HFF-Myc (cell line): Measurements from ENCODE around the gene NEK7.

ENCODE experiments used
- DNase-seq: peaks from one replicate; pipeline ENCODE4 v3.0.0-alpha.2; 2011; ENCODE audit warnings: low read depth; ENCODE audit errors: extremely low read depth
- H3K4me3 ChIP-seq: replicated peaks from 2 replicates; pipeline ENCODE4 v1.5.1; 2011; ENCODE audit warnings: low read depth, mild to moderate bottlenecking, control low read depth, low read length
- CTCF ChIP-seq: IDR thresholded peaks from 2 replicates; pipeline ENCODE4 v1.5.1; 2012; ENCODE audit warnings: mild to moderate bottlenecking, low read depth, low read length, control low read depth; ENCODE audit errors: missing control alignments

Gene NEK7

DNA sequence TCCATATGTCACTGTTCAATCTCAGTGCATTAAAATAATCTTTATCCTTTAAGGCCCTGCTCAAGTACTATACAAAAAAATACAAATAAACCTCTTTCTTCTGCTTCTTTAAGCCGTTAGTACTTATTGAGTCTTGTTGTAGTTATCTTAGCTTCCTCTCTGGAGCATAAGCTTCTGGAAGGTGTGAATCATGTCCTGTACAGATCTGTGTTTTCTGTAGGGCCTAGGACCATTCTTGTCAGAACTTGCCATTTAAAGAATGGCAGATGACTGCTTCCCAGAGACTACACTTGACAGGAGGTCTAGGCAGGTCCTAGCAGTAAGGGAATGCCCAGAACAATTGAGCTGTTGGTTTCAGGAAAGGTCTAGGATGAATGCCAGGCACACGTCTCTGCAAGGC lies 12.9 kb downstream of the NEK7 start:
- TF ChIP-seq CTCF: no peak
- no peak for DNase-seq
- H3K4me3 ChIP-seq: no peak overlapping the region

DNA sequence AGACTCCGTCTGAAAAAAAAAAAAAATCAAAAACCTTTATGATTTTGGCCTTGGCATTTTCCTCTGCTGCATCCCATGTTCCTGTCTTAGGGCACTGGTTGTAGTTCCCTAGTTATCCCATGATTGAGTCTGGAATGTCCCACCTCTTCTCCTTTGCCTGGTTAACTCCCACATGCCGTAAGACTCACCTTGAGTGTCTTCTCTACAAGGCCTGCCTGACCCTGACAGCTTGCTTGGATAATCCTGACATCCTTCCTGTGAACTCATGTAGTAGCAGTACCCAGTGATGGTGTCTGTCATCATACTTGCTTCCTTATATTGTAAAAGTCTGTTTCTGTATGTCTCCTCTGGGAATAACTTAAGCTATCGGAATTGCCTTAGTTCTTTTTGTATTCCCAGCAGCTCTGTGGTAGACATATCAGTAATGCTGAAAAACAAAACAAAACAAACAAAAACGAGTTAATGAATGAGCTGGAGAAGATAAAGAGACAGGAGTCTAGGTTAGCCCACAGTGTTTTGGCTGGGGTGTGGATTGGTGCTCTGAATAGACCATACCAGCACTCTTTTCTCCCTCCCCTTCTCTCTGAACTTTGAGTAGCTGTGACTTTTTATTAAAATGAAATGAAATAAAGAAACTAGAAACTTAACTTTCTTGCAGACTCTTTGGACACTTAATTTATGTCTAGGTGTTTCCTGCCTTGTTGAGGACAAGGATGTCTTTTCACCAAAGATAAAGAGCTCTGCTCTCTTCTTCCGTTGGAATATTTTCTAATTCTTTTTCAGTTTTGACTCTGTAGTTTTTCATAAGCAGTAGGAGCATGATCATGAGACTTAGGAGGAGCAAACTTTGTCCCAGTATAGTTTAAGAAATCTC lies 15.1 kb downstream of the NEK7 start:
- no peak for TF ChIP-seq CTCF
- H3K4me3 ChIP-seq: no peak overlapping the region
- no peak for DNase-seq

DNA sequence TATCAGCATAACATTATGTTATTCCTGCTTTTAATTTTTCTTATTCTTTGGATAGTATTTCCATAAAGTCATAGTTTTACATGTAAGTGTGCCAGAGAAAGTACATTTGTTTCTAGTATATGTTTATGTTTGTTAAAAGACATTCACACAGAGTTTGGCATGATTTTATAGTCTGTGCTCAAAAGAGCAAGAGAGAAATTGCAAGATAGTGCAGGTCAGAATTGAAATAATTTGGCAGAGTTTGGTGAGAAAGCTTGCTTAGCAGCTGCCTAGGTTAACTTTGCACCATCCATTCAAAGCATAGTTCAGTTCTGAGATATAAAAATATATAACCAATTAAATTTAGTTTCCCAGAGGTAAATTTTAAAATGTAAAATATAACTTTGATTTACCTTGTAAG lies 17.0 kb downstream of the NEK7 start:
- DNase-seq: no peak
- no peak for TF ChIP-seq CTCF
- H3K4me3 ChIP-seq: no peak overlapping the region

DNA sequence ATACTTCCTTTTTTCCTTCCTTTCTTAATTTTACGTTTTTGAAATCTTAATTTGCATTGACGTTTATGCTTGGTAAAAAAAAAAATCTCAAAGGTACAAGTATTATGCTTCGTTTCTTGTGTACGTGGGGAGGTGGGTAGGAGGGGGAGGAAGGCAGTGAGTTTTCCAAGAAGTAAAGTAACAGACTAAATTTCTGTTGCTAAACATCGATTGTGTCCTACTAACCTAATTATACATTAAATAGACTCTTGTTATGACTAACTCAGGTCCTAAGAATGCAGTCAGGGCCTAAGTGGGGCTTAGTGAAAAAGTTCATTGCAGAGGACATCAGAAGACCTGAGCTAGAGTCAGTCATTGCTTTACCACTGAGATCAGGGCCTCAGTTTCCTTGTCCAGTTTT lies 17.5 kb downstream of the NEK7 start:
- no peak overlapping the region for H3K4me3 ChIP-seq
- DNase-seq: no peak
- no peak for TF ChIP-seq CTCF

DNA sequence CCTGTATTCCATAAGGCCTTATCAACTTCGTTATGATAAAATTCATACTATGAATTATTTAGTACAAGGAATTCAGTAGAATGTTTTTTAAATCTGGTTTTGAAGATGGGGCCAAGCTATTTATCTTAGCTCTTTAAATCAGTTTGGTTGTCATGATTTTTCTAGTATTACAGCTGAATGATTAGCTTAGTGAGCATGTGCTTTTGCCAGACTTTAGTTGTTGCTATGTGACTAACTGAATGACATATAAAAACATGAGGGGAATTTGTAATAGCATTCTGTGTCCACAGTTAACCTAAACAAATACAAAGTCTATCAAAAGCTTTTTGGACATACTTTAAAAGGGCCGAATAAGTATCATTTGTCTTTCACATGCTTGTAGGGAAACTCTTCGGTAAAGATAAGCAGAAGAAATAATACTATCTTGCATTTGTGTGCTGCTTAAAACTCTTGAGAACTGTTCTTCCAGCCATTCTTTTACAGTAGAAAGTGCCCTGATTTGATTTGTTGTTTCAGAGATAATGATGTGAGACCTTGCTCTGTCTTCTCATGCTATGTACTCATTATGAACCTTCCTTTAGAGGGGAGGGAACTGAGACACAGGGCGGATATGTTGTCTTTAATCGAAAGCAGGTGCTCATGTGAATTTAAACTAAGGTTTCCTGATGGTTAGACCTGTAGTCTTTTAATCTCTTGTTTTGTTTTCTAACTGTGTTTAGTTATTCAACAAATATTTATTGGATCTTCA lies 18.8 kb downstream of the NEK7 start:
- no peak for DNase-seq
- no peak for TF ChIP-seq CTCF
- no peak overlapping the region for H3K4me3 ChIP-seq

GRCh38 chr1:198176179-198176578 lies 19.4 kb downstream of the NEK7 start:
- TF ChIP-seq CTCF: no peak
- no peak for DNase-seq
- H3K4me3 ChIP-seq: no peak overlapping the region
